HCT116 (cell line): ENCODE results near the gene HEMGN. TPM values are rescaled to one million over a fixed set of nuclear protein-coding genes. Genes with fewer than 3 reads are reported as not detected.

ENCODE experiments used
- ATAC-seq: fragments of 200-7000 bp; cut with Tn5 transposase; 2 replicates; pipeline ENCODE4 v1.9.1; 2020; ENCODE audit warnings: mild to moderate bottlenecking, moderate library complexity
- BruUV-seq: library from RNA; stranded (reverse); fragments of 400-500 nt; replicated peaks from 2 replicates; lab custom pipeline; 2021; lab: Mats Ljungman, UMichigan
- CTCF ChIA-PET: fragments of 300-600 bp; sonication (Branson Sonifier 250); formaldehyde crosslinking; loops from one replicate; lab custom pipeline; 2021; ENCODE audit warnings: antibody characterized with exemption; lab: Charles Lee
- POLR2A ChIA-PET: fragments of 300-600, 350-600 bp; sonication (Branson Sonifier 250); formaldehyde crosslinking; loops from one replicate; lab custom pipeline; 2021; ENCODE audit warnings: antibody characterized with exemption; lab: Charles Lee
- RAD21 ChIA-PET, 2 experiments: fragments of 300-600 bp; sonication (Branson Sonifier 250); formaldehyde crosslinking; loops; one replicate each; lab custom pipeline; 2023; ENCODE audit warnings: low total read pairs in 2 of 2; ENCODE audit not compliant: uncharacterized antibody in 2 of 2, unreplicated experiment in 2 of 2, low non-redundant PET in 1 of 2; lab: Charles Lee
- DNase-seq: peaks from one replicate; pipeline ENCODE4 v3.0.0-alpha.2; 2010; ENCODE audit warnings: low read depth, low spot score
- H2AFZ ChIP-seq: fragments of 200-600 bp; shearing (Covaris generic), sonication (generic); 2 replicates; pipeline ENCODE4 v1.6.1; 2017; ENCODE audit warnings: low read depth, mixed run types, mixed read lengths, antibody characterized with exemption, low read length; ENCODE audit not compliant: poor library complexity, severe bottlenecking
- H3K27ac ChIP-seq: 2 replicates; pipeline ENCODE4 v1.5.1; 2012; ENCODE audit warnings: low read depth, low read length
- H3K27me3 ChIP-seq: fragments of 200-600 bp; sonication (generic); 2 replicates; pipeline ENCODE4 v1.6.1; 2016; ENCODE audit warnings: mixed run types, low read length, mixed read lengths; ENCODE audit not compliant: insufficient read depth
- H3K36me3 ChIP-seq, 2 experiments: fragments of 200-500 bp in 1 of 2; fragments of 200-600 bp in 1 of 2; sonication (Bioruptor generic) in 1 of 2; sonication (generic) in 1 of 2; 2 replicates each; pipeline versions ENCODE4 v1.5.1 to v1.6.1; 2014 to 2016; ENCODE audit warnings: low read length in 2 of 2, inconsistent platforms in 1 of 2, mixed read lengths in 1 of 2, mixed run types in 1 of 2; ENCODE audit not compliant: insufficient read depth in 2 of 2, control insufficient read depth in 1 of 2
- H3K4me1 ChIP-seq, 2 experiments: fragments of 200-600 bp in 1 of 2; sonication (generic) in 1 of 2; 2 replicates each; pipeline versions ENCODE4 v1.5.1 to v1.6.1; 2012 to 2017; ENCODE audit warnings: low read length in 2 of 2, inconsistent platforms in 1 of 2, mild to moderate bottlenecking in 1 of 2, mixed read lengths in 1 of 2, mixed run types in 1 of 2, moderate library complexity in 1 of 2; ENCODE audit not compliant: insufficient read depth in 2 of 2, control insufficient read depth in 1 of 2
- H3K4me2 ChIP-seq: fragments of 200-600 bp; sonication (generic); 2 replicates; pipeline ENCODE4 v1.6.1; 2017; ENCODE audit warnings: mixed run types, low read length, mixed read lengths
- H3K4me3 ChIP-seq, 2 experiments: fragments of 200-600 bp in 1 of 2; sonication (generic) in 1 of 2; replicated peaks in 1 of 2; 2 replicates each; pipeline ENCODE4 v1.5.1; 2011 to 2016; ENCODE audit warnings: low read length in 2 of 2, control low read depth in 1 of 2, low read depth in 1 of 2, mild to moderate bottlenecking in 1 of 2, mixed read lengths in 1 of 2, mixed run types in 1 of 2
- H3K79me2 ChIP-seq: fragments of 200-600 bp; sonication (generic); 2 replicates; pipeline ENCODE4 v1.6.1; 2017; ENCODE audit warnings: mild to moderate bottlenecking, mixed run types, low read length, moderate library complexity, mixed read lengths; ENCODE audit not compliant: insufficient read depth
- H3K9ac ChIP-seq: fragments of 200-600 bp; sonication (generic); 2 replicates; pipeline ENCODE4 v1.6.1; 2016; ENCODE audit warnings: low read length, mixed read lengths
- H3K9me2 ChIP-seq: fragments of 200-600 bp; sonication (generic), shearing (Covaris generic); 2 replicates; pipeline ENCODE4 v1.6.1; 2017; ENCODE audit warnings: mixed run types, mild to moderate bottlenecking, moderate library complexity; ENCODE audit not compliant: insufficient read depth
- H3K9me3 ChIP-seq, 2 experiments: fragments of 200-500 bp in 1 of 2; fragments of 200-600 bp in 1 of 2; sonication (Bioruptor generic) in 1 of 2; sonication (generic) in 1 of 2; 2 replicates each; pipeline ENCODE4 v1.6.1; 2014 to 2017; ENCODE audit warnings: low read length in 2 of 2, mixed read lengths in 2 of 2, inconsistent platforms in 1 of 2, low read depth in 1 of 2, mild to moderate bottlenecking in 1 of 2, mixed run types in 1 of 2, moderate library complexity in 1 of 2; ENCODE audit not compliant: control insufficient read depth in 1 of 2, insufficient read depth in 1 of 2
- H4K20me1 ChIP-seq: fragments of 200-600 bp; sonication (generic), shearing (Covaris generic); 2 replicates; pipeline ENCODE4 v1.6.1; 2017; ENCODE audit warnings: mixed run types, mild to moderate bottlenecking, moderate library complexity; ENCODE audit not compliant: insufficient read depth
- CTCF ChIP-seq, 3 experiments: fragments of 200-600 bp in 1 of 3; sonication (generic) in 1 of 3; IDR thresholded peaks in 2 of 3; conservative IDR thresholded peaks in 1 of 3; 2 replicates each; pipeline ENCODE4 v1.5.1; 2012 to 2017; ENCODE audit warnings: low read depth in 2 of 3, low read length in 2 of 3, antibody characterized with exemption in 1 of 3, borderline replicate concordance in 1 of 3, control low read depth in 1 of 3, mild to moderate bottlenecking in 1 of 3, mixed read lengths in 1 of 3, mixed run types in 1 of 3, moderate library complexity in 1 of 3; ENCODE audit not compliant: insufficient read depth in 1 of 3
- FOSL1 ChIP-seq: IDR thresholded peaks from 2 replicates; pipeline ENCODE4 v1.6.1; 2012; ENCODE audit warnings: low read depth
- RAD21 ChIP-seq: IDR thresholded peaks from 2 replicates; pipeline ENCODE4 v1.6.1; 2012; ENCODE audit warnings: low read depth, mild to moderate bottlenecking
- YY1 ChIP-seq: IDR thresholded peaks from 2 replicates; pipeline ENCODE4 v1.6.1; 2011; ENCODE audit warnings: low read length, low read depth, moderate library complexity, mild to moderate bottlenecking; ENCODE audit not compliant: insufficient replicate concordance; ENCODE audit errors: extremely low read depth
- ZNF274 ChIP-seq: fragments of 200-500 bp; sonication (Bioruptor generic); IDR thresholded peaks from 2 replicates; pipeline ENCODE4 v1.6.1; 2014; ENCODE audit warnings: mild to moderate bottlenecking, low read depth, low read length, inconsistent platforms
- intact Hi-C: fragments of 100-400 bp; cut with micrococcal nuclease; formaldehyde crosslinking; loops from 2 replicates; pipeline ENCODE4 v1.10.0; 2022
- total RNA-seq: library from RNA; stranded (reverse); gene quantifications from one replicate; pipeline ENCODE4 v1.2.1, GENCODE V29; 2021; ENCODE audit not compliant: unreplicated experiment

HEMGN gene
- total RNA-seq, 1 experiment from 2014 or later = not detected

GRCh38 chr9:97895211-97895610 lies 42.8 kb downstream of the HEMGN start:
- H3K27me3 ChIP-seq = no peaks in the 10 kb centered on the region
- BruUV-seq = no TSS peak
- no peak for TF ChIP-seq FOSL1
- TF ChIP-seq ZNF274 = no peak
- TF ChIP-seq, all 23 proteins: peak for 0
- Histone ChIP-seq H3K9ac (no peak overlapping the region), H3K4me3 (no peak overlapping the region), H3K27ac (no peak overlapping the region), H2AFZ (no peak overlapping the region), H3K79me2 (no peaks in the 10 kb centered on the region), H3K9me3 (no peaks in the 10 kb centered on the region), H4K20me1 (no peaks in the 10 kb centered on the region), H3K36me3 (no peaks in the 10 kb centered on the region), H3K4me2 (no peak overlapping the region), H3K4me1 (no peaks in the 10 kb centered on the region), H3K9me2 (no peaks in the 10 kb centered on the region)
- no peak for ATAC-seq
- no peak for DNase-seq
- ChIA-PET POLR2A (no interaction called here), RAD21 (no interaction called here), CTCF (interaction anchor here (1.0 to 1.3 kb wide), 2 partner anchors 10 to 18 kb away, joined by 5 to 7 read pairs; no protein-coding TSS in a partner anchor)
- intact Hi-C loops = no loop called here

- ChIA-PET CTCF (no interaction called here), POLR2A (no interaction called here), RAD21 (no interaction called here)
- no peaks in the 10 kb centered on the region for H3K79me2 ChIP-seq
- no peak overlapping the region for H3K4me3 ChIP-seq
- ATAC-seq = no peak
- H3K36me3 ChIP-seq = no peaks in the 10 kb centered on the region
- H3K4me1 ChIP-seq = no peaks in the 10 kb centered on the region
- no peak for DNase-seq
- no peaks in the 10 kb centered on the region for H4K20me1 ChIP-seq
- H3K9me3 ChIP-seq = no peaks in the 10 kb centered on the region
- no TSS peak for BruUV-seq
- no peak overlapping the region for H2AFZ ChIP-seq
- no peaks in the 10 kb centered on the region for H3K9me2 ChIP-seq
- intact Hi-C loops = no loop called here
- H3K27ac ChIP-seq = no peak overlapping the region
- H3K4me2 ChIP-seq = no peak overlapping the region
- H3K9ac ChIP-seq = no peak overlapping the region
- TF ChIP-seq CTCF (IDR thresholded peaks at IDR 0.05 in 2 of 3, conservative IDR thresholded peaks at IDR 0.05 in 1 of 3; ENCODE audit: borderline replicate concordance in 1 of 3, insufficient read depth in 1 of 3, low read depth in 2 of 3, low read length in 2 of 3) = 0 out of 6 replicates have a peak, but pooled peaks of 1 of the 3 experiments have one; percentile 2
- peak; percentile 29; the same call in 1 of the 2 replicates for TF ChIP-seq RAD21
- TF ChIP-seq YY1 = no peak
- no peaks in the 10 kb centered on the region for H3K27me3 ChIP-seq
Measured at GRCh38 chr9:97892421-97892820, 45.6 kb downstream of the HEMGN start.
